NOMO-1 treated with DMSO at 0.1 percent for 48 hours (cell line): ENCODE measurements around the gene FOXC2.

Experiments
- DNase-seq: peaks from one replicate; lab custom pipeline; 2025; ENCODE audit not compliant: unreplicated experiment; lab: John Stamatoyannopoulos, UW

Gene FOXC2

DNA sequence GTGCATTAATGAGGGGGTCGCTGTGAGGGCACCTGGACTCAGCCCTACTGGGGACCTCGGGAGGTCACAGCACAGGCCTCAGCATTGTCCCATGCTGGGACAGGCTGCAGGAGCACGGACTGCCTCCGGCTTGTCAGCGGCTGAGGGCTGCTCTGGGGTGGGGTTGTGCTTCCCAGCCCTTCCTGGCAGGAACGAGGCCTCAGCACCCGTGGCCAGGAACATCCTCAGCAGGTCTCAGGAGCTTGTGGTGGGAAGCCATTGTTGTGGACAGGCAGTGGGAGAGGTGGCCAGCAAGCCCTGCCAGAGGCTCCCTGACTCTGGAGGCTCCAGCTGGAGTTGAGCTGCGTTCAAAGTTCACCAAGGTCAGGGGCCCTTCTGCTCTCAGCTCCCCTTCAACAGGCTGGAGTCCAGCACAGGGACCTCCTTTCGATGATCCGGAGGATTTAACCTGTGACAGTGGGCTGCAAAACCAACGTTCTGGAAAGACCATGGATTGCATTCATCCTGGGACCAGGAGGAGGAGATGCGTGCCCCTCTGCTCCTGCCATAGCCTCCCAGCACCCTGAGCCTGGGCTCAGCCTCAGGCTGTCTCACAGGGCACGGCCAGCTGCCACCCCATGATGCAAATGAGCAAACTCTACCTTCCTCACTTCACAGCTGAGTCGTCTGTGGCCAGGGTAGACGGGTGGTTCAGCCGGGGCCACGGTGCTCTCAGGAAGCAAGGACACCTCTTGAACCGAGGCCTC lies 44.3 kb downstream of the FOXC2 start:
- DNase-seq, result no peak

DNA sequence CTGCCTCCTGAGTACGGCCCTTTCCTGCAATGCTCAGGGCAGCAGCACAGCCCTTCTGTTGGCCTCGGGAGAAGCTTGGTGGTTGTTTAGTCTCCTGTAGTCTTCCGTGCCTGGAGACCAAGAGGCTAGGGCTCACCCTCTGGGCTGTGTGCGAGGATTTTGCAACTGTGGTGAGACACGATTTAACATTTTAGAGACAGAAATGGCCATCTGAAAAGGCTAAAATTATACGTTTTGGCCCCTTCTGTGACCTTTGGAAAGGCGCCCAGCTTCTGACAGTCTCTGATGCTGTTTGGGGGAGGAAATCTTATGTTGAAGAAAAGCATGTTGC lies 44.9 kb downstream of the FOXC2 start:
- no peak for DNase-seq

DNA sequence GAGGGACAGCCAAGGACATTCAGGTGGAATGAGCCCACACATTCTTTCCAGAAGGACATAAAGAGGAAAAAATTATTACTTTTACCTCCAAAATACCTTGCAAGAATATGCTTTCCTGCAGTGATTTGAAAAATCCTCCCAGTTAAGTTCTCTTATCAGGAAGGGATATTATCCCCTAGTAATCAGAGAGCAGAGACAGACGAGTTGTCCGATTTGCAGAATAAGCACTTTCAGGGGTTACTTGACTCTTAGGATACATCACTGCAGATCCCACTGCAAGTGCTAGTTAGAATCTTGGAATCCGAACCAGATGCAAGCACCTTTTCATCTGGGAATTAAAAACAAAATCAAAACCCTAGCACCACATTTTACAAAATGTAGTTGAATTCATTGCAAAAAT lies 45.3 kb downstream of the FOXC2 start:
- DNase-seq, result no peak

DNA sequence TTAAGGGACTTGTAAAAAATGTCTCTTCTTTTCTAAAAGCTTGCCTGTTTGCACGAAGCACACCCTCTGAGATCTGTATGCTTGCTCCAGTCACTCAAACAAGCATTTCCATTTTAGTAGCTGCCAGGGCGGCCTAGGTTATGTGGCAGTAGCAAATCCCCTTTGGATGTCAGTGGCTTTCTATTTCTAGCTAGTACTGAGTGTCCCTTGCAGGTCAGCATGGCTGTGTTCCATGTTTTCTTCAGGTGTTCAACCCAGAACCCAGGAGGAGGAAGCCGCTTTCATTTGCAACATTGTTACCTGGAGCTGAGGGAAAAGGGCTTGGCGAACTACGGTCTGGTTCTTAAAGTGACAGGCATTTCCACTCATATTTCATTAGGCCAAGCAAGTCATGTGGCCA lies 48.1 kb downstream of the FOXC2 start:
- no peak for DNase-seq

DNA sequence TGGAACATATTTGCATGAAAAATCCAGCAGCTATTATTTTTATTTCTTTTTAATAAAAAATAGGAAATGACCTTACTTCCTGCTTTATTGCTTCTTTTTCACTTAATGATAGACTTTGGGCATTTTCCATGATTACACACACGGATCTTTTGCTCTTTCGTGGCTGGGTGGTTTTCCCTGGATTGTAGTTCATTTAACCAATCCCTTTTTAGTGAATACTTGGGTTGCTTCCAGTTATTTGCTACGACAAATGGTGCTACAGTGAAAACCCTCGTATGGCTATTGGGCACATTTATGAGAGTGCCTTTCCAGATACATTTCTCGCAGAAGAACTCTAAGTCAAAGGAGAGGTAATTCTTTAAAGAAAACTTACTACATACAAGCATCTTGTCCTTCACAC lies 50.3 kb downstream of the FOXC2 start:
- DNase-seq, result no peak

DNA sequence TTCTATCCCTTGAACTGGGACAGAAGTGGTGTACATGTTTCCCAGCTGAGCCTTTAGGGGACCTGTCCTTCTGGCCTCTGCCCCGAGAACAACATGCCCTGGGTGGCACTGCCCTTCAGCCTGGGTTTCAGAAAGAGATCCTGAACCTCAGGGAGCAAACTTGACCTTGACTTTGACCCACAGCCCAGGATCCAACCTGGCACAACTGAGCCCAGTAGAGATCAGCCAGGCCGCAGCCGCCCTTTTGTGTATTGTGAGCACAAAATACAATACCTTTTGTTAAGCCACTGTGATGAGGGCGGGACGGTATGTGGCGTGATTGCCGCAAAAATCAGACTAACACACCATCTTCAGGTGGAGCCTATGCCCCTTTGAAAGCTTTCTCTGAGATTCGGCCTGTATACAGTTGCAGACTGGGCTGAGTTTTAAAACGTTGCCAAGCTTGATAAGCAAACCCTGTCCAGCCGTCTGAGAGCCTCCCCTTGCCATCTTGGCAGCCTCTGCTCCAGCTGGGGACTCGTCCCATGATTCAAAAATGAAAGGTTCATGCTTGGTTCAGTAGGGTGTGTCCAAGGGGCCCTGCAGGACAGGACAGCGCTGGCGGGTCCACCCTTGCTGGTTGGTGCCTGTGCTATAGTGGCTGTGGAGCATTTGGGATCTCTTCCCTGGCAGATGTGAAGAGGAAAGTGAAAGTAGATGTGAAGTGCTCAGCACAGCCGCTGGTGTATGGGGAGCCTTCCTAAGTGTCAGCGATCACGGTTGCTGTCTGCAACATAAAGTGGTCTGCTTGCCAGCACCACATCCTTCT lies 52.0 kb downstream of the FOXC2 start:
- no peak for DNase-seq
